ENCODE results near the gene PIGQ.
A peak's percentile ranks its signal among the peaks of the same experiment; 100 is the strongest.

Gene PIGQ

GRCh38 chr16:603933-604332 lies 34.2 kb downstream of the PIGQ start:
- no peak for DNase-seq (ENCODE audit: low read depth)
- H3K4me3 ChIP-seq (ENCODE audit: low read depth, low read length): no peak overlapping the region
- no peak for TF ChIP-seq CTCF (IDR thresholded peaks at IDR 0.05; ENCODE audit: insufficient read depth, low read depth, low read length, missing control alignments)

GRCh38 chr16:606656-607307 lies 37.0 kb downstream of the PIGQ start:
- TF ChIP-seq CTCF (IDR thresholded peaks at IDR 0.05; ENCODE audit: insufficient read depth, low read depth, low read length, missing control alignments): no peak
- DNase-seq (ENCODE audit: low read depth): no peak
- H3K4me3 ChIP-seq (ENCODE audit: low read depth, low read length): no peak overlapping the region

GRCh38 chr16:608019-608418 lies 38.3 kb downstream of the PIGQ start:
- TF ChIP-seq CTCF (IDR thresholded peaks at IDR 0.05; ENCODE audit: insufficient read depth, low read depth, low read length, missing control alignments): no peak
- H3K4me3 ChIP-seq (ENCODE audit: low read depth, low read length): no peak overlapping the region
- DNase-seq (ENCODE audit: low read depth): peak; percentile 37

- no peak for TF ChIP-seq CTCF (IDR thresholded peaks at IDR 0.05; ENCODE audit: insufficient read depth, low read depth, low read length, missing control alignments)
- no peak overlapping the region for H3K4me3 ChIP-seq (ENCODE audit: low read depth, low read length)
- no peak for DNase-seq (ENCODE audit: low read depth)
Observed at GRCh38 chr16:609316-609715, 39.5 kb downstream of the PIGQ start.

GRCh38 chr16:609984-610383 lies 40.2 kb downstream of the PIGQ start:
- TF ChIP-seq CTCF (IDR thresholded peaks at IDR 0.05; ENCODE audit: insufficient read depth, low read depth, low read length, missing control alignments): no peak
- no peak overlapping the region for H3K4me3 ChIP-seq (ENCODE audit: low read depth, low read length)
- no peak for DNase-seq (ENCODE audit: low read depth)

- DNase-seq (ENCODE audit: low read depth): no peak
- peak; percentile 57 for TF ChIP-seq CTCF (IDR thresholded peaks at IDR 0.05; ENCODE audit: insufficient read depth, low read depth, low read length, missing control alignments)
- no peak overlapping the region for H3K4me3 ChIP-seq (ENCODE audit: low read depth, low read length)
Observed at GRCh38 chr16:610513-611381, 41.0 kb downstream of the PIGQ start.

Measured in GM12865 (cell line).